ENCODE results near the gene SLIT1.

Gene SLIT1

DNA sequence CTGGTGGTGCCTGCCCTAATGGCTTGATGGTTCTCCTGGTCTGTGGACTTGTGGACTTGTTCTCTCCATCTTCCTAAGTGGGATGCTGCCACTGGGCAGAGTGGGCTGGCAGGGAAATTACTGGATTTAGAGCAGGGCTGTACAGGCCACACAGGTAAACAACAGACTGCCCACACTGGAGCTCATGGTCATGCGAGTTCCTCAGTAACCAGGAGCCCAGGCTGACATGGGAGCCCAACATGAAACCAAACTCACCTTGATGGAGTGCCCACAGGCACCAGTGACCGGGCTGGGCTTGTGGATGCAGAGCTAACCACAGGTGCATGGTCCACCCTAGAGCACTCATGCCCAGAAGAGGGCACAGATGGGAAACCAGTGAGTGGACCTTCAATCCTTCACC lies 116.7 kb downstream of the SLIT1 start:
- no peak for ATAC-seq
- TF ChIP-seq ZFP30 (CRISPR knock-in tag; IDR thresholded peaks at IDR 0.05) (no peak), ZC3H10 (CRISPR knock-in tag; IDR thresholded peaks at IDR 0.05) (no peak), ZNF70 (CRISPR knock-in tag; IDR thresholded peaks at IDR 0.05) (no peak)
- TF ChIP-seq, protein P1, sequence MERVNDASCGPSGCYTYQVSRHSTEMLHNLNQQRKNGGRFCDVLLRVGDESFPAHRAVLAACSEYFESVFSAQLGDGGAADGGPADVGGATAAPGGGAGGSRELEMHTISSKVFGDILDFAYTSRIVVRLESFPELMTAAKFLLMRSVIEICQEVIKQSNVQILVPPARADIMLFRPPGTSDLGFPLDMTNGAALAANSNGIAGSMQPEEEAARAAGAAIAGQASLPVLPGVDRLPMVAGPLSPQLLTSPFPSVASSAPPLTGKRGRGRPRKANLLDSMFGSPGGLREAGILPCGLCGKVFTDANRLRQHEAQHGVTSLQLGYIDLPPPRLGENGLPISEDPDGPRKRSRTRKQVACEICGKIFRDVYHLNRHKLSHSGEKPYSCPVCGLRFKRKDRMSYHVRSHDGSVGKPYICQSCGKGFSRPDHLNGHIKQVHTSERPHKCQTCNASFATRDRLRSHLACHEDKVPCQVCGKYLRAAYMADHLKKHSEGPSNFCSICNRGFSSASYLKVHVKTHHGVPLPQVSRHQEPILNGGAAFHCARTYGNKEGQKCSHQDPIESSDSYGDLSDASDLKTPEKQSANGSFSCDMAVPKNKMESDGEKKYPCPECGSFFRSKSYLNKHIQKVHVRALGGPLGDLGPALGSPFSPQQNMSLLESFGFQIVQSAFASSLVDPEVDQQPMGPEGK (CRISPR knock-in tag; IDR thresholded peaks at IDR 0.05; ENCODE audit: borderline replicate concordance), result no peak

DNA sequence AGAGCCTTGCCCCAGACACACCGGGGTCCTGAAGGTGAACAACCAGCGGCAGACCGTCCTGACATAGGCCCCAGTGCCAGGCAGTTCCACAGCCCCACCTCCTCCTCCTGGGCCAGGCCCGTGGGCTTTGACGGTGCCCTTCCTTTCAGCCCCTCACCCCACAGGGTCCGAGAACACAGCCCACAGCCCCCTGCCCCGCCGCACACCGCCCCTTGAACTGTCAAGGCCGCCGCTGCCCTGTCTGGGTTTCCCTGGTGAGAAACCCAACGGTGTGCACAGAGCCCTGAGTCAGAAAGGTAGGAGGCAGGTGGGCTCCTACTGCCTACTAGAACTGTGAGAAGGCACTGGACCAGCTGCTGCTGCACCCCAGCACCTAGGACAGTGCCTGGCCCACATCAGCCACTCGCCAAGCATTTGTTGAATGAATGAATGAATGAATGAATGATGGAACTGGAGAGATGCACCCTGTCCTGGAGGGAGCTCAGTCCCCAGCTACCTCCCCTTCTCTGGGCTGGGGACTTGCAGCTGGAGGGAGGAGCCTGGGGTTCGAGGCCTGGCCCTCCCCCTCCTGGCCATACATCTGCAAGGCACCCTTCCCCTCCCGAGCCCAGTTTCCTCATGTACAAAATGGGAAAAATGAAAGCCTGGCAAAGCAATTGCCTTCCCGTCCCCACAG lies 117.9 kb downstream of the SLIT1 start:
- ATAC-seq, result no peak
- TF ChIP-seq ZNF70 (CRISPR knock-in tag; IDR thresholded peaks at IDR 0.05) (no peak), ESRRG (CRISPR knock-in tag; IDR thresholded peaks at IDR 0.05) (no peak), TOX (CRISPR knock-in tag; IDR thresholded peaks at IDR 0.05; ENCODE audit: borderline replicate concordance) (no peak), OSR1 (CRISPR knock-in tag; IDR thresholded peaks at IDR 0.05) (no peak), ISL1 (CRISPR knock-in tag; IDR thresholded peaks at IDR 0.05) (no peak), SNAI2 (CRISPR knock-in tag; IDR thresholded peaks at IDR 0.05) (no peak), ARNTL (CRISPR knock-in tag; IDR thresholded peaks at IDR 0.05; ENCODE audit: borderline replicate concordance, low read depth) (no peak), PPARA (CRISPR knock-in tag; IDR thresholded peaks at IDR 0.05; ENCODE audit: borderline replicate concordance) (no peak), ZFP30 (CRISPR knock-in tag; IDR thresholded peaks at IDR 0.05) (no peak), RARB (CRISPR knock-in tag; IDR thresholded peaks at IDR 0.05) (no peak), TCF4 (CRISPR knock-in tag; IDR thresholded peaks at IDR 0.05; ENCODE audit: borderline replicate concordance) (no peak), CSDC2 (CRISPR knock-in tag; IDR thresholded peaks at IDR 0.05) (no peak), ZC3H10 (CRISPR knock-in tag; IDR thresholded peaks at IDR 0.05) (no peak), ZNF8 (CRISPR knock-in tag; IDR thresholded peaks at IDR 0.05) (no peak), BACH2 (CRISPR knock-in tag; IDR thresholded peaks at IDR 0.05; ENCODE audit: borderline replicate concordance) (no peak)
- TF ChIP-seq, protein P2, sequence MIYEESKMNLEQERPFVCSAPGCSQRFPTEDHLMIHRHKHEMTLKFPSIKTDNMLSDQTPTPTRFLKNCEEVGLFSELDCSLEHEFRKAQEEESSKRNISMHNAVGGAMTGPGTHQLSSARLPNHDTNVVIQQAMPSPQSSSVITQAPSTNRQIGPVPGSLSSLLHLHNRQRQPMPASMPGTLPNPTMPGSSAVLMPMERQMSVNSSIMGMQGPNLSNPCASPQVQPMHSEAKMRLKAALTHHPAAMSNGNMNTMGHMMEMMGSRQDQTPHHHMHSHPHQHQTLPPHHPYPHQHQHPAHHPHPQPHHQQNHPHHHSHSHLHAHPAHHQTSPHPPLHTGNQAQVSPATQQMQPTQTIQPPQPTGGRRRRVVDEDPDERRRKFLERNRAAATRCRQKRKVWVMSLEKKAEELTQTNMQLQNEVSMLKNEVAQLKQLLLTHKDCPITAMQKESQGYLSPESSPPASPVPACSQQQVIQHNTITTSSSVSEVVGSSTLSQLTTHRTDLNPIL (CRISPR knock-in tag; IDR thresholded peaks at IDR 0.05; ENCODE audit: low read depth), result no peak
- TF ChIP-seq, protein P3, sequence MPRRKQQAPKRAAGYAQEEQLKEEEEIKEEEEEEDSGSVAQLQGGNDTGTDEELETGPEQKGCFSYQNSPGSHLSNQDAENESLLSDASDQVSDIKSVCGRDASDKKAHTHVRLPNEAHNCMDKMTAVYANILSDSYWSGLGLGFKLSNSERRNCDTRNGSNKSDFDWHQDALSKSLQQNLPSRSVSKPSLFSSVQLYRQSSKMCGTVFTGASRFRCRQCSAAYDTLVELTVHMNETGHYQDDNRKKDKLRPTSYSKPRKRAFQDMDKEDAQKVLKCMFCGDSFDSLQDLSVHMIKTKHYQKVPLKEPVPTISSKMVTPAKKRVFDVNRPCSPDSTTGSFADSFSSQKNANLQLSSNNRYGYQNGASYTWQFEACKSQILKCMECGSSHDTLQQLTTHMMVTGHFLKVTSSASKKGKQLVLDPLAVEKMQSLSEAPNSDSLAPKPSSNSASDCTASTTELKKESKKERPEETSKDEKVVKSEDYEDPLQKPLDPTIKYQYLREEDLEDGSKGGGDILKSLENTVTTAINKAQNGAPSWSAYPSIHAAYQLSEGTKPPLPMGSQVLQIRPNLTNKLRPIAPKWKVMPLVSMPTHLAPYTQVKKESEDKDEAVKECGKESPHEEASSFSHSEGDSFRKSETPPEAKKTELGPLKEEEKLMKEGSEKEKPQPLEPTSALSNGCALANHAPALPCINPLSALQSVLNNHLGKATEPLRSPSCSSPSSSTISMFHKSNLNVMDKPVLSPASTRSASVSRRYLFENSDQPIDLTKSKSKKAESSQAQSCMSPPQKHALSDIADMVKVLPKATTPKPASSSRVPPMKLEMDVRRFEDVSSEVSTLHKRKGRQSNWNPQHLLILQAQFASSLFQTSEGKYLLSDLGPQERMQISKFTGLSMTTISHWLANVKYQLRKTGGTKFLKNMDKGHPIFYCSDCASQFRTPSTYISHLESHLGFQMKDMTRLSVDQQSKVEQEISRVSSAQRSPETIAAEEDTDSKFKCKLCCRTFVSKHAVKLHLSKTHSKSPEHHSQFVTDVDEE (CRISPR knock-in tag; IDR thresholded peaks at IDR 0.05), result no peak
- TF ChIP-seq, protein P1 (CRISPR knock-in tag; IDR thresholded peaks at IDR 0.05; ENCODE audit: borderline replicate concordance), result no peak
- TF ChIP-seq, protein P4, sequence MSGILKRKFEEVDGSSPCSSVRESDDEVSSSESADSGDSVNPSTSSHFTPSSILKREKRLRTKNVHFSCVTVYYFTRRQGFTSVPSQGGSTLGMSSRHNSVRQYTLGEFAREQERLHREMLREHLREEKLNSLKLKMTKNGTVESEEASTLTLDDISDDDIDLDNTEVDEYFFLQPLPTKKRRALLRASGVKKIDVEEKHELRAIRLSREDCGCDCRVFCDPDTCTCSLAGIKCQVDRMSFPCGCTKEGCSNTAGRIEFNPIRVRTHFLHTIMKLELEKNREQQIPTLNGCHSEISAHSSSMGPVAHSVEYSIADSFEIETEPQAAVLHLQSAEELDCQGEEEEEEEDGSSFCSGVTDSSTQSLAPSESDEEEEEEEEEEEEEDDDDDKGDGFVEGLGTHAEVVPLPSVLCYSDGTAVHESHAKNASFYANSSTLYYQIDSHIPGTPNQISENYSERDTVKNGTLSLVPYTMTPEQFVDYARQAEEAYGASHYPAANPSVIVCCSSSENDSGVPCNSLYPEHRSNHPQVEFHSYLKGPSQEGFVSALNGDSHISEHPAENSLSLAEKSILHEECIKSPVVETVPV (CRISPR knock-in tag; IDR thresholded peaks at IDR 0.05), result no peak
- TF ChIP-seq, protein P5, sequence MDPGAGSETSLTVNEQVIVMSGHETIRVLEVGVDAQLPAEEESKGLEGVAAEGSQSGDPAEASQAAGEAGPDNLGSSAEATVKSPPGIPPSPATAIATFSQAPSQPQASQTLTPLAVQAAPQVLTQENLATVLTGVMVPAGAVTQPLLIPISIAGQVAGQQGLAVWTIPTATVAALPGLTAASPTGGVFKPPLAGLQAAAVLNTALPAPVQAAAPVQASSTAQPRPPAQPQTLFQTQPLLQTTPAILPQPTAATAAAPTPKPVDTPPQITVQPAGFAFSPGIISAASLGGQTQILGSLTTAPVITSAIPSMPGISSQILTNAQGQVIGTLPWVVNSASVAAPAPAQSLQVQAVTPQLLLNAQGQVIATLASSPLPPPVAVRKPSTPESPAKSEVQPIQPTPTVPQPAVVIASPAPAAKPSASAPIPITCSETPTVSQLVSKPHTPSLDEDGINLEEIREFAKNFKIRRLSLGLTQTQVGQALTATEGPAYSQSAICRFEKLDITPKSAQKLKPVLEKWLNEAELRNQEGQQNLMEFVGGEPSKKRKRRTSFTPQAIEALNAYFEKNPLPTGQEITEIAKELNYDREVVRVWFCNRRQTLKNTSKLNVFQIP (CRISPR knock-in tag; IDR thresholded peaks at IDR 0.05; ENCODE audit: borderline replicate concordance, low read depth), result no peak
